ENCODE measurements around the gene CA10.

CA10 gene

DNA sequence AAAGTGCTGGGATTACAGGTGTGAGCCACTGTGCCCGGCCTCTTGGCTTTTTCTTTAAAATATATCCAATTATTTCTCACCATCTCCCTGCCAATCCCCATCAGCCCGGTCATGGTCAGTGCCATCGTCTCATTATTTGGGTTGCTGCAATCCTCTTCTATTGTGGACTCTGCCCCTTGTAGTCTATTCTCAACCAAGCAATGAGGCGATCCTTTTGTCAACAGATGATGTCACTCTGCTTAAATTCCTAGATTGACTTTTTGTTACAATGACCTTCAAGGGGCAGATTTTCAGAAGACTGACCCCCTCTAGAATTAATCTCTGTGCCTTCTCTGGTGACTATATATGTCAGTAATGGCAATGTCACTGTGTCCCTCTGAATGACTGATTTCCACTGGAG, 513.5 kb downstream of the CA10 start:
- DNase-seq (ENCODE audit: low read depth): no peak

DNA sequence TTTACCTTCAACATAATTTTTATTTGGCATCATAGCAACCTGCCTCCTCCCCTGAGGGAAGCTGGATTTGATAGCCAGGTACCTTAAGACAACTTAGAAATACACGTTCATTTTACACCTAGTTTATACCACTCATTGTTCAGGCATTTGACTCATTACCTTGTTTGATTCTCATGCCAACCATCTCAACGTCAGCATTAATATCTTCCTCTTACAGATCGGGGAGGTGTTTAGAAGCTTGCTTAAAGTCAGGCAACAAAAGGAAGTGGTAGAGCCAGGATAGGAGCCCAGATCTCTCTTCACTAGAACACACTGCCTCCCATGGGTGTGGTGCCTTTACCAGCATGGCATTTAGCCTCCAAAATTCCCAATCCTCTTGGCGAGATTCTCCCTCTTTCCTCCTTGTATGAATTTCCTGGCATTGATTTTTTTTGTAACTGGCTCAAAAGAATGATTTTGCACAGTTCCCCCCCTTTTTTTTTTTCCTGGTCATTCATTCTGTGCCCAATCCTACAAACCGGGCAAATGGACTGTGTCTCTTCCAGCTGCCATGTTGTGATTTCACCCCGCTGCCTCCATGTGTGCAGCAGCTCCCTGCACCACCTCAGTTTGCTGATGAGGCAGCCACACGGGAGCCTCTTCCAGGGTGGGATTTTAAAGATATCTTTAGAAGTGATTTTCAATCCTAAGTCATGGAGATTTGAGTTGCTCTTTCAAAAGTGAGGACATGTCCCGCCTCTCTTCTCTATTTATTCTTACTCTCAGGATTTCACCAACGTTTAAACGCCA, 514.6 kb downstream of the CA10 start:
- no peak for DNase-seq (ENCODE audit: low read depth)

DNA sequence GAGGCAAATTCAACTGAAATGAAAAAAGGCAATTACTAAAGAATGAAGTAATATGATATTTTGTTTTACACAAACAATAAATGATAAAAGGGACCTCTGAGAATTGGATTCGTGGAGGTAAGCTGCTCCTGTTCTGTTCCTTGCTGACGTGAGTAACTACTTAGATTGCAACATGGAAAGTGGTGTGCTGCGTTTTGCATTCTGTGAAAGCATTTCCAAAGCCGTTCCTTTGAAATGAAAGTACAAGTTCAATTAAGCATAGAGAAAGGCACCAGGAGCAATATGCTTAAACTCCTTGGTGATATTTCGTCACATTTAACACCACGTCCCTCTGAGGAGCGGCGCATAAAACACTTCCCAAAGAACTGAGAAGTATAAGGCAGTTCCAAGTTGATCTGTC, 516.5 kb downstream of the CA10 start:
- no peak for DNase-seq (ENCODE audit: low read depth)

DNA sequence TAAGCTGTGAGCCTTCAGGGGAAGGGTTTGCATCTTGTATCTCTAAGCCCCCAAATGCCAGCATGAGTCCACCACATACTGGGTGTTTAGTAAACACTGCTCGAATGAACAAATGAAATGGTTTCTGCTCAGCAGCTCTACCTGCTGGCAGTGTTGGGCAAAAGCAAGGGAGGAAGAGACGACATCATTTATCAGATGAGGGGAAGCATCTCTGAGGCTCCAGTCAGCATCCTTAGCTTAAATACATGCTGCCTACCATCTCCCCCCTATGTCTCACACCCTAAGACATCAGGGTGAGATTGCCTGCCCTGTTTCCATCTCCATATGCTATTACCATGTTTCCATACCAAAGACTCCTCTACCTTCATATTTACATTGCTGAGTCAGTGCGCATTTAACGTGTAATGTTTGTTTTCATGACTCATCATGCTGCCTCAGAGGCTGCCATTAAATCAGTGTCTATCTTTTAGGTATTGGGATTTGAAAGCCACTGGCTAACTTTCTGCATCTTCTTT, 518.3 kb downstream of the CA10 start:
- DNase-seq (ENCODE audit: low read depth): no peak

DNA sequence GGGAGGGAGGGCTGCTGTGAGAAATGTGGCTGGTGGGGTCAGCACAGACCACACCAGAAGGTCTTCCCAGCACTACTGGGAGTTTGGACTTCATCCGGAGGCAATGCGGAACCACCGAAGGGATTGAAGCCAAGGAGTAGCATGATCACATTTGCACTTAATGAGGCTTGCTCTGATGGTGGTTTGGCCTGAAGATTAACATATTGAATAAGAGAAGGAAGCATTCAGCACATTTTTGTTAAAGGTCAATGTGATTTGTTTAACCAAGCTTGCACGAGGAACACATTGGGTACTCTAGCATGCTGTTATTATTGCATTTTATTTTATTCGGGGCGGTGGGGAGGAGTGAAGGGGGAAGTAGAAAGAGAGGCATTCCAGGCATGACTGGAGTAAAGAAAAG, 519.5 kb downstream of the CA10 start:
- no peak for DNase-seq (ENCODE audit: low read depth)

- no peak for DNase-seq (ENCODE audit: low read depth)
Measured at GRCh38 chr17:51636291-51636690, 522.2 kb downstream of the CA10 start.

DNA sequence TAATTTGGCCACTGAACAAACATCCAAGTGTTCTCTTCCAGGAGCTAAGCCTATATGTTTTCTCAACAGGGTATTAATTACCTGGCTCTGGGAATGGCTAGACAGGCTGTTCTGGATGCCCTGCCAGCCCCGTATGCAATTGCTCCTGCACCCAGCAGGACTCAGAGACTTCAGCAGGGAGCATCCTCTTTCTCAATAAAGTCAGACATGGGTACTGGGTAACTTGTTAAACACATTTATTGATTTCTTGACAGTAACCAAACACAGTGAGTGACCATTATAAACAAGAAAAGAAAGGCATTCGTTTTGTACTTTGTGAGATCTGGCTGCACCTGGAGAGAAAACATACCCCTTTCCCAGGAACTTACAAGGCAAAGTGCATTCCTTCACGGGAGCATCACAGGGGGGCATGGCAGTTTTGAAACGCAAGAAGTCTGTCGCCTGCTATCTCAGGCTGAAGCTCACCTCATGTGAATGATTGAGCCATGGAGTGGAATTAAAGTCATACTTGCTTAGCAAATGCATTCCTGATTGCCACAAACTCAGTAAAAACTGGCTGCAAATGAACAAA, 528.3 kb downstream of the CA10 start:
- no peak for DNase-seq (ENCODE audit: low read depth)

- no peak for DNase-seq (ENCODE audit: low read depth)
Measured at GRCh38 chr17:51629232-51629631, 529.3 kb downstream of the CA10 start.

DNA sequence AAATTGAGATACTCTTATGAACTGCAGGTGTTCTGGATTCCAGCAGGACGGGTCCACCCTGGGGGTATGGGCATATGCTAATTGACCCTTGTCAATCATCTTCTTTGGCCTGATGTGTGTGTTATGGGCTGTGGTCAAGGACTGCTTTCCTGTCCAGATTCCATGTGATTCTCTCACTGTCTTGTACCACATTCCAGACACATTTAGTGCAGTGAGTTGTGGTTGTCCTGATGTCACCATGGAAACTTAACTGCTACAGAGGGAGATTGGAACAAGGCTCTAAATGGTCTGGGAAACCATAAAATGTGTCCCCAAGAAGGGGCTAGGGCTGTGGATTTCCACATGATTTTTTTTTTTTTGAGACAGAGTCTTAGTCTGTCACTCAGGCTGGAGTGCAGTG, 530.7 kb downstream of the CA10 start:
- DNase-seq (ENCODE audit: low read depth): no peak

DNA sequence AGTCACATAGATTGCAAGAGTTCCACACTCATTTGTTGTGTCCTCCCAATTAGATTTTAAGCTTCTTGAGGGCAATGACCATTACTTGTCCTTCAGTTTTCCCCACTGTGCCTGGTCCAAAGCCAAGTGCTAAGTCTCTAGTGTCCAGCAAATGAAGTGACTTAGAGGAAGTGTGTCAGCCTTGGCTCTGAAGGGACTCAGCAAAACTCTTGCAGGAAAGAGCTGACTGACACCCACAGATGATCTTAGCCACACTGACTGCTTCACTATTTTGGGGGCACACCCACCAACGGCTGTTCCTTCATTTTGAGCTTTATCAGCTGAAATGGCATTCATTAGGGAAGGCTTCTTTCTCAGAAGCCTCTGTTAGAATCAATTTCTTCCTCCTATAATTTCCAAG, 540.0 kb downstream of the CA10 start:
- DNase-seq (ENCODE audit: low read depth): no peak

DNA sequence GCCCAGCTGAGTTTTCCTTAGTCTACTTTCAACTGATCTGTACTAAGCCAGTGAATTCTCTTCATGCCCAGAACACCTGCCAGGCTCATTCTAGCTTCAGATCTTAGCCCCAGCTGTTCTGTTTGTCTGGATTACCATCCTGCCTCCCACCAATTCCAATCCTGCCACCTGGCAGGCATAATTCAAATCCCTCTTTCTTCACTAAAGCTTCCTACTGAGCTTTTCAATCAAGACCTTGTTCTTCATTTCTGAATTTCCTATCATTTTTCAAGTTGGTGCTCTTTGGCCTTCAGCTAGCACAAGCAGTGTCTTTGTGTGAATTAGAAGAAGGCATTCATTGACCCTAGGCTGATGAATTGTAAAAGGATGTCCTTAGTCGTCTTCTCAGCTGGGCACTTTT, 540.5 kb downstream of the CA10 start:
- no peak for DNase-seq (ENCODE audit: low read depth)

DNA sequence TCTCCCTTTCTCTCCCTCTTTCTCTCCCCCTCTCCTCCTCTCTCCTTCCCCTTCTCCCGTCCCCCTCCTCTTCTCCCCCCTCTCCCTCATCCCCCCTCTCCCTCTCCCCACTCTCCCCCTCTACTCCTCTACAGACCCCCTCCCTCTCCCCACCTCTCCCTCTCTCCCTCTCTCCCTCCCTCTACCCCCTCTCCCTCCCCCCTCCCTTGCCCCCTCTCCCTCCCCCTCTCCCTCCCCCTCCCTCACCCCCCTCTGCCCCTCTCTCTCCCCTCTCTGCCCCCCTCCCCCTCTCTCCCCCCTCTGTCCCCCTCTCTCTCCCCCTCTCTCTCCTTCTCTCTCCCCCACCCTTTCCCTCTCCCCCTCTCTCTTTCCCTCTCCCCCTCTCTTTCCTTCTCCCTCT, 545.3 kb downstream of the CA10 start:
- DNase-seq (ENCODE audit: low read depth): no peak

DNA sequence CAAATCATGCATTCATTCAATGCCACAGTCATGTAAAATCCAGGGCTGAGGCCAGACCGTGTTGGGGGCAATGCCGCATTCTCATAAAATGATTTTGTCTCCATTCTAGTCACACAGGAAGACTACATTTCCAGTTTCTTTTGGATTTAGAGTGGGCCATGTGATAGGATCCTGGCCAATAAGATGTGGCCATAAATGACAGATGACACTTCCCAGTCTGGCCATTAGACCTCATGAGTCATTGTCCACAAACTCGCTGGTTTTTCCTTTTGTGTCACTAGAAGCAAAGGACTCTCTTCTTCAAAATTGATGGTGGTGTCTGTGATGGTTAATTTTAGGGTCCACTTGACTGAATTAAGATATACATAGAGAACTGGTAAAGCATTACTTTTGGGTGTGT, 545.8 kb downstream of the CA10 start:
- no peak for DNase-seq (ENCODE audit: low read depth)

GRCh38 chr17:51611585-51611984, 546.9 kb downstream of the CA10 start:
- no peak for DNase-seq (ENCODE audit: low read depth)

DNA sequence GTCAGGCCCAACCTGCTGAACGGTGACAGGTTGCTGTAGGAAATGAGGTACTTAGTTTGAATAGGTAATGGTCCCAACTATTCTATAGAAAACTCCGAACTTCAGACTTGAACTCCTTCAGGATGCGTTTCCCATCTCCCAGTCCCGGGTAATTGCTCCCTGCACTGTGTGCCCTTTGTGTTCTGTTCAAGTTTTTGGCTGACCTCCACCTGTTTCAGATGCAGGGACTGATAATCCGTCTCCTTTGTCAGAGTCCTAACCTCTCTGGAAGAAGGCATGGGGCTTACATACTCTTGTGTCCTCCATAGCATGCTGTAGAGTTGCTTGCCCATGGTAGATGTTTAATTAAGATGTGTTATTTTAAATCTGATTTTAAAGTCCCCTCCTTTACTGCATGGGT, 547.7 kb downstream of the CA10 start:
- no peak for DNase-seq (ENCODE audit: low read depth)

DNA sequence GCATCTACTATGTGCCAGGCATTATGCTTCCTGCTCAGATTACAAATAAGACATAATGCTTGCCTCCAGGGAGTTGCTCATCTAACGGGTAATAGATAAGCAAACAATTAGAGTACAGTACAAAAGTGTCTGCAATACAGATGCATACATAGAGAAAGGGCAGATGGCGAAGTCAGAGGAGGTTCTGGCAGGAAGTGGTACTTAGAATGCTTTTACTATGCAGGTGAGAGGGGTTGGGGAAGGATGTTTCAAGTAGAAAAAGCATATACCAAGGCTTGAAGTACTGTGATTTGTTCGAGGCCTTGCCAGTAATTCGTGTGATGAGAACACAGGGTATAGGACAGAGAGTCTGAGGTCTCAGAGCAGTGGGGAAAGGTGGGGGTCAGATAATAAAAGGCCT, 548.4 kb downstream of the CA10 start:
- no peak for DNase-seq (ENCODE audit: low read depth)

DNA sequence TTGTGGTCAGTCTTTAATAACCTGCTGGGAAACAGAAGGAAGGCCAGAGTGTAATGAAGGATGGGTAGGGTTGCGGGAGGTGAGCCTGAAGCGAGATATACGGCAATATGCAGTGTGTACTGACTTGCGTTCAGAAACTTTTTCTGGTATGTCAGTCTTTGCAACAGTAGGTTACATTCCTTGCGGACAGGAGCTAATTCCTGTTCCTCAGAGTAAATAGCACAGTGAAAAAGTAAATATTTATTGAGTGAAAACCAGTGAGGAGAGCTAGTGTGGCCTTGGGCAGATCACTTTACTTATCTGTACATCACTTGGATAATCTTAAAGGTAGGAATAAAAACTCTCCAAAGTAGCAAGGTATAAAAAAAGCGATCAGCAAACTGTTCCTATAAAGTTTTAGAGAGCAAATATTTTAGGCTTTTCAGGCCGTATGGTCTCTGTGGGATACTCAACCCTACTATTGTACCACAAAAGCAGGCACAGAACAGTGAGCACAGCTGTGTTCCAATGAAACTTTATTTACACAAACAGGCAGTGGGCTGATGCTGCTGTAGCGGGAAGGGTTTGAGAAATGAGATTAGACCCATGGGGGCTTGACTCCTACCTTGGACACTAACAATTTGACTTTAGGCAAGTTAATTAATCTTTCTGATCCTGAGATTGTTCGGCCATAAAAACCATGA, 550.1 kb downstream of the CA10 start:
- no peak for DNase-seq (ENCODE audit: low read depth)

DNA sequence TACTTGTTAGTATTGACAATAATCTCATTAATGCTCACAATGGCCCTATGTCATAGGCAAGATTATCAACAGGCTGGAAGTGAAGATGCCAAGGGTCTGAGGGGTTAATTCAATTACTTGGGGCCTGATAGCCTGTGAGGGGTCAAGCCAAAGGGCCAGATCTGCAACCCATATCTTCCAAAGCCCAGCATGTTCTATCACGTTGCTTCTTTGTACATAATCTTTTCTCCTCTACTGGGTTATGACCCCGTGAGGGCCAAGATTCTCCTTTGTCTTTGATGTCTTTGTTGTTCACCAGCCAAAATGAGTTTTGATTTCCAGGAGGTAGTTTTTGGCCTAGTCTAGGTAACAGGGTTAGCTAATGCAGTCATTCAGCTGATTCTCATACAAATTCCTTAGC, 551.0 kb downstream of the CA10 start:
- no peak for DNase-seq (ENCODE audit: low read depth)

DNA sequence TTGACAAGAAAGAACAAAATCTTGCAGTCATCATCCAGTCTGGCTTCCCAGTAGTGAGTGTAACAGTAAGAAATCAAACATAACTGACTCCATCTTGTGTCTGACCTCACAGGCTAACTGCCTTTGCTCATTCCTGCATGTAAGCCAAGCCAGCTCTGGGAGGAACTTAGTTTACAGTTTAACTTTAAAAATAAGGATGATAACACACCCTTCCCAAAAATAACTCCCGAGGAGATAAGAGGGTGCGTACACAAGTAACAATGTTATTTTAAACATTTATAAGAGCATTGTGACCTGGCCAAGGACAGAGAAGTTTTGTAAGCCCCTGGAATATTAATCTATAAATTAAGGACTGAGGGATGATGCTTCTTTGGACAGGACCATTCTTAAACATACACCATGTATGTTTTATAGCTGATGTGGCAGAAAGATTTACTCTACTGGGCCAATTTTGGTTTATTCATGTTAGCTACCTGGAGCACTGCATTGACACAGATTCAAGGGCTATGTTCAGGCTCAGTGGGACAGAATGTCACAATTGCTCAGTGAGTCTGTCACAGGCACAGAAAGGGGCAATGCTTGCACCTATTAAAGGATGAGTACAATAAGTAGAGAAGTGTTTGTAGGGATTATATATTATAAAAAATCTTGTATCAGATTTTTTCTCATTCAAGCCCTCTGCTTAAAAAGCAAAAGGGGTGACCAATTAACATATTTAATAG, 554.1 kb downstream of the CA10 start:
- no peak for DNase-seq (ENCODE audit: low read depth)

GRCh38 chr17:51601622-51602261, 556.8 kb downstream of the CA10 start:
- no peak for DNase-seq (ENCODE audit: low read depth)

DNA sequence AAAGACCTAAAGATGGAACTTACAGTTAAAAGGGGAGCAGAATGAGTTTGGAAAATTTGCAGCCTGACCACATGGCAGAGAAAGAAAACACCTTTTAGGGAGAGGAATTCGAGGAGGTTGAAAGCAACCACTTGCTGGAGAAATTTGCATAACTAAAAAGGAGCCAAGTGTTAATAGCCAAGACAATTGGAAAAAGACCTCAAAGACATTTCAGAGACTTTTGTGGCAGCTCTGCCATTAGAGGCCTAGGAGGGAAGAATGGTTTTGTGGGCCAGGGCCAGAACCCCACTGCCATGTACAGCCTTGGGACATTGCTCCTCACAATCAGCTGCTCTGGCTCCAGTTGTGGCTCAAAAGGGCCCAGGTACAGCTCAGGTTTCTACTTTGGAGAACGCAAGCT, 559.7 kb downstream of the CA10 start:
- DNase-seq (ENCODE audit: low read depth): no peak

GRCh38 chr17:51597345-51597744, 561.2 kb downstream of the CA10 start:
- DNase-seq (ENCODE audit: low read depth): no peak
